Heart right ventricle (tissue), 16 donors: ENCODE results near the gene AK9. TPM values are rescaled to one million over a fixed set of nuclear protein-coding genes. Genes with fewer than 3 reads are reported as not detected.

Experiments
- ATAC-seq, 8 donors: fragments of 200-7000 bp; cut with Tn5 transposase; one replicate each; pipeline ENCODE4 v1.9.1; 2020; ENCODE audit warnings: mild to moderate bottlenecking in 8 of 8, moderate library complexity in 8 of 8, moderate number of reproducible peaks in 1 of 8
- DNase-seq, 2 donors: peaks; one replicate each; pipeline ENCODE4 v3.0.0-alpha.2; 2020
- H3K27ac ChIP-seq, 10 donors: fragments of 200-600 bp; sonication (generic) in 2 of 10; one replicate each; pipeline versions ENCODE4 v1.5.0 to v1.8.0; 2020 to 2022; ENCODE audit warnings: mild to moderate bottlenecking in 3 of 10
- H3K27me3 ChIP-seq, 7 donors: fragments of 200-600 bp; one replicate each; pipeline ENCODE4 v1.8.0; 2021 to 2022; ENCODE audit warnings: mild to moderate bottlenecking in 2 of 7
- H3K36me3 ChIP-seq, 9 donors: fragments of 200-600 bp; sonication (generic) in 1 of 9; one replicate each; pipeline versions ENCODE4 v1.5.0 to v1.8.0; 2020 to 2022; ENCODE audit warnings: mild to moderate bottlenecking in 2 of 9
- H3K4me1 ChIP-seq, 9 donors: fragments of 200-600 bp; sonication (generic) in 1 of 9; one replicate each; pipeline versions ENCODE4 v1.5.0 to v1.8.0; 2020 to 2022; ENCODE audit warnings: mild to moderate bottlenecking in 4 of 9
- H3K4me3 ChIP-seq, 10 donors: fragments of 200-600 bp; sonication (generic) in 2 of 10; one replicate each; pipeline versions ENCODE4 v1.5.0 to v1.8.0; 2020 to 2022; ENCODE audit warnings: mild to moderate bottlenecking in 7 of 10, moderate library complexity in 2 of 10
- H3K9me3 ChIP-seq, 11 donors: fragments of 200-600 bp in 10 of 11; sonication (generic) in 2 of 11; one replicate each; pipeline versions ENCODE4 v1.5.0 to v1.8.0; 2013 to 2022; ENCODE audit warnings: mild to moderate bottlenecking in 2 of 11, control low read depth in 1 of 11, moderate library complexity in 1 of 11
- WGBS, 2 donors: extraction: QIAGEN DNeasy Blood & Tissue Kit; methylation state at CpG; one replicate each; pipeline ENCODE4 v1.1.7; 2013; ENCODE audit warnings: inconsistent platforms in 1 of 2; 5-methylcytosine and 5-hydroxymethylcytosine counted together
- intact Hi-C, 10 donors: fragments of 100-400 bp; cut with DNase I; formaldehyde crosslinking; loops; one replicate each; pipeline versions ENCODE4 v1.11.1 to v1.14.2; 2022
- polyA plus RNA-seq, 2 donors: library from polyadenylated mRNA; stranded (reverse); fragments of 200-250 nt; gene quantifications; one replicate each; pipeline ENCODE4 v1.2.3, GENCODE V29; 2013
- total RNA-seq, 10 donors: library from RNA; stranded (reverse); fragmentation: NEBNext Ultra II Directional in 3 of 10; extraction: Animal tissue kit (Norgen Biotek cat#: 25700) in 3 of 10; gene quantifications; one replicate each; pipeline versions ENCODE4 v1.2.1 to v1.2.4, GENCODE V29; 2021 to 2023
- TF ChIP-seq, protein P1 (sequence below), 9 donors: fragments of 200-600 bp; sonication (generic) in 2 of 9; IDR thresholded peaks; one replicate each; pipeline versions ENCODE4 v1.5.0 to v1.8.0; 2021 to 2022; ENCODE audit warnings: antibody characterized with exemption in 9 of 9, mild to moderate bottlenecking in 5 of 9, moderate library complexity in 1 of 9
- donor health status: Arrhythmogenic right ventricular cardiomyopathy.
- donor health status: ischemic (EF 13 %, LVEDD 7.1; RV severe dilation, severe dysfunction).
- donor health status: healthy with polysubstance abuse.
- donor health status: DM: no; HTN: yes; CAD: no.
- donor health status: DM: no; HTN: no; CAD: no.
- donor health status: ischemic (EF 25% LVEDD 6.9; RV normal size, moderate dysfunction).
- donor health status: ischemic (EF 25% LVEDD 5.7; RV mildly dilated, moderate dysfunction).
- donor health status: healthy.
- donor health status: DM: yes; HTN: yes; CAD: no.
- donor health status: Ischemic cardiomyopathy.
- donor health status: ischemic (EF 35%, LVEDD 5.7; RV mildly dilated, moderate dysfunction).
- donor health status: nonischemic (EF 11% LVEDD 7.7; RV severe dilation, severe dysfunction).
- donor health status: DM: yes; HTN: yes; CAD: no.
- donor health status: PGD.
- donor health status: ischemic (EF 29% LVEDD 5.4; RV normal size, mild dysfunction).
- donor health status: nonischemic (EF 23%, LVEDD 6.1; RV moderate dilation, normal function).

The AK9 gene
- total and polyA plus RNA-seq, 12 donors: 4.6 to 17.0 (median 10.9) TPM

DNA sequence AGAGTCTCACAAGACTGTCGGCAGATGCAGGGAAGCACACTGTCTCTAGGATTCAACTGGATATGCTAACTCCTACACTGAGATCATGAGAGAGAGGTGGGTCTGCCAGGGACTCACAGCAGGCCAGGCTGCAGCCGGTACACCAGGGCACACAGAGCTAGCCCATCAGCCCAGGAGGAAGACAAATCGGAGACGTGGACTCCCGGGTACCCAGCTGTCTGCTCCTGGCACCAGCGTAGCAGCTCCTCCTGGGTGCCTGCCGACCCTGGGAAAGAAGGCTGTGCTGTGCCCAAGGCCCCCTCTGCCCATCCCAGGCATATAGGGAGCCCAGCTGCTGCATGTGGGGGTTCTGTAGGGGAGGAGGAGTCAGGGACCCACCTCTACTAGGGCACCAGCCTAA lies 242.4 kb downstream of the AK9 start:
- H3K4me3 ChIP-seq: no peak overlapping the region
- H3K27ac ChIP-seq: no peak overlapping the region
- ATAC-seq (no peak), DNase-seq (no peak)
- intact Hi-C loops: no loop called here
- no peaks in the 10 kb centered on the region for H3K27me3 ChIP-seq
- H3K36me3 ChIP-seq: peaks cover 0 to 79% (median 0%) of the 10 kb centered on the region in 9 donors
- 78 to 86% methylated on average over 7 of the region's 7 CpGs for WGBS, 2 donors
- H3K9me3 ChIP-seq: no peaks in the 10 kb centered on the region
- peaks cover 0 to 10% (median 0%) of the 10 kb centered on the region in 9 donors for H3K4me1 ChIP-seq
- TF ChIP-seq, protein P1, sequence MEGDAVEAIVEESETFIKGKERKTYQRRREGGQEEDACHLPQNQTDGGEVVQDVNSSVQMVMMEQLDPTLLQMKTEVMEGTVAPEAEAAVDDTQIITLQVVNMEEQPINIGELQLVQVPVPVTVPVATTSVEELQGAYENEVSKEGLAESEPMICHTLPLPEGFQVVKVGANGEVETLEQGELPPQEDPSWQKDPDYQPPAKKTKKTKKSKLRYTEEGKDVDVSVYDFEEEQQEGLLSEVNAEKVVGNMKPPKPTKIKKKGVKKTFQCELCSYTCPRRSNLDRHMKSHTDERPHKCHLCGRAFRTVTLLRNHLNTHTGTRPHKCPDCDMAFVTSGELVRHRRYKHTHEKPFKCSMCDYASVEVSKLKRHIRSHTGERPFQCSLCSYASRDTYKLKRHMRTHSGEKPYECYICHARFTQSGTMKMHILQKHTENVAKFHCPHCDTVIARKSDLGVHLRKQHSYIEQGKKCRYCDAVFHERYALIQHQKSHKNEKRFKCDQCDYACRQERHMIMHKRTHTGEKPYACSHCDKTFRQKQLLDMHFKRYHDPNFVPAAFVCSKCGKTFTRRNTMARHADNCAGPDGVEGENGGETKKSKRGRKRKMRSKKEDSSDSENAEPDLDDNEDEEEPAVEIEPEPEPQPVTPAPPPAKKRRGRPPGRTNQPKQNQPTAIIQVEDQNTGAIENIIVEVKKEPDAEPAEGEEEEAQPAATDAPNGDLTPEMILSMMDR (IDR thresholded peaks at IDR 0.05): no peak

DNA sequence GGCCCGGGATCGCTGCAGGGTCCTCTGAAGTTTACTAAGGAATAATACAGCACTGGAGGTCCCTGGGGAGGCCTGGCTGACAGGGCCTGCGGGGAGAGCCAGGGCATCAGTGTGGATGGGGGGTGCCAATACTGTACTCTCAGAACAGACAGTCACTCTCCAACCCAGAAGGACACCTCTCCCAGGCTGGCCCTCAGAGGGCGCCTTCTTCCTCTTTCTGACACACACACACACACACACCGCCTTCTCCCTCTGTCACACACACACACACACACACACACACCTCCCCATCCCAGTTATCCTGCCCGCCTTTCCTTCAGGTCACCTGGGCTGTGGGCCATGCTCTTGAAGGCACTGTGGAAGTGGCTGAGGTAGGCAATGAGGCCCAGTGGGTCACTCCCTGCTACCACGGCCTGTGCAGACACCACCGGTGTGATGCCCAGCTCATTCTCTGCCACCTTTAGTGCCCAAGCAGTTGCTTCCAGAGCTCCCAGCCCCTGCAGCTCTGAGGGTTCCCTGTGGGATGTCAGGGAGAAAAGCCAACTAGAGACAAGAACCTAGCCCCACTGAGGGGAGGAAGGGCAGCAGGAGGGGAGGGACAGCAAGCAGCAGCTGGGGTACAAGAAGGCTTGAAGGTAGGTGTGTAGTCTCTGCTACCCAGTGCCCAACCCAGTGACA lies 243.0 kb downstream of the AK9 start:
- intact Hi-C loops: no loop called here
- Histone ChIP-seq H3K9me3 (no peaks in the 10 kb centered on the region), H3K4me1 (peaks cover 0 to 7% (median 0%) of the 10 kb centered on the region in 9 donors), H3K4me3 (no peak overlapping the region), H3K27me3 (no peaks in the 10 kb centered on the region), H3K27ac (no peak overlapping the region), H3K36me3 (peaks cover 0 to 79% (median 0%) of the 10 kb centered on the region in 9 donors)
- TF ChIP-seq, protein P1 (IDR thresholded peaks at IDR 0.05): no peak
- ATAC-seq (no peak), DNase-seq (no peak)
- WGBS, 2 donors: 88 to 92% methylated on average over 8 of the region's 8 CpGs

DNA sequence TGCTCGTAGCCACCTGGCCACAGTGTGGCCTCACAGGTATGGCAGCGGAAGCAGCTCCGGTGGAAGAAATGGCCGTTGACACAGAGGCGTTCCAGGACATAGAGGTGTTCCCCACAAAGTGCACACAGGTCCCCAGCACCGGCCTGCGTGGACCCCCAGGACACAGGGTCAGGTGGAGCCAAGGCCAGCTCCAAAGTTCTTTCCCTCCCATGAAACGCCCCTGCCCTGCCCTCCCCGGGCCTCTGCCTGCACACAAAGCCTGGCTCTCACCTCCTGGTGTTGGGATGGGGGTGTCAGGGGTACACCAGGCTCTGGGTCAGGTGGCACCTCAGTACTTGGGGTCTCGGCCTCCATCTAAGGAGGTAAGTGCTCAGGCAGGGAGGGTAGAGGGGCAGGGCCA lies 243.9 kb downstream of the AK9 start:
- Histone ChIP-seq H3K27ac (no peak overlapping the region), H3K9me3 (no peaks in the 10 kb centered on the region), H3K4me3 (no peak overlapping the region), H3K4me1 (peaks cover 0 to 11% (median under 1%) of the 10 kb centered on the region in 9 donors), H3K27me3 (no peaks in the 10 kb centered on the region), H3K36me3 (peaks cover 0 to 76% (median 0%) of the 10 kb centered on the region in 9 donors)
- intact Hi-C loops: no loop called here
- DNase-seq (no peak), ATAC-seq (no peak)
- TF ChIP-seq, protein P1 (IDR thresholded peaks at IDR 0.05): no peak
- 91 to 95% methylated on average over 10 of the region's 10 CpGs for WGBS, 2 donors

DNA sequence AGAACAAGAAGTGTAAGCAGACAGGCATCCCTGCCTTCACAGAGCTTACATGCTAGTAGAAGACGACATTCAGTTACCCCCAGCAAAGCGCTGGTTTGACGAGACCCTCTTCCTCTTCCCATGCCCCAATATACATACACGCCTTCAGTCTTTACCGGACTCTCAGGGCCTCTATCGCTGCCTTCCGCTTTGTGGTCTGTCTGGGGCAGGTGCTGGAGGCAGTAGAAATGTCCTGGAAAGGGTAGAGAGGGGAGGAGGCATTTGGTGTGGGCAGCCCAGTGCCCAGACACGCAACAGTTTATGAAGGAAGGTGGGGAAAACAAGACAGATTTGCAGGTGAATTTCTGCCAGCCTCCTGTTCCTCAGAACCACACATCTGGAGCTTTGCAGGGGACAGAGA lies 244.5 kb downstream of the AK9 start:
- Histone ChIP-seq H3K27ac (no peak overlapping the region), H3K27me3 (no peaks in the 10 kb centered on the region), H3K36me3 (peaks cover 0 to 70% (median 0%) of the 10 kb centered on the region in 9 donors), H3K4me3 (no peak overlapping the region), H3K9me3 (no peaks in the 10 kb centered on the region), H3K4me1 (peaks cover 5 to 16% (median 6%) of the 10 kb centered on the region in 9 donors)
- TF ChIP-seq, protein P1 (IDR thresholded peaks at IDR 0.05): no peak
- intact Hi-C loops: no loop called here
- no peak for ATAC-seq
- no peak for DNase-seq
- WGBS, 2 donors: 89 to 98% methylated on average over 8 of the region's 8 CpGs
